ENCODE measurements around the gene ARSB.
"Not testable (repeated sequence)": the region's sequence is repeated elsewhere in the genome, so short reads cannot be mapped to it uniquely, and the experiment has no call there.

ARSB gene

GRCh38 chr5:78738104-78738503 lies 247.0 kb downstream of the ARSB start:
- no peak for TF ChIP-seq ZNF274 (IDR thresholded peaks at IDR 0.05; ENCODE audit: low read depth, low read length)
- no peak overlapping the region for H3K4me3 ChIP-seq (ENCODE audit: low read length)

DNA sequence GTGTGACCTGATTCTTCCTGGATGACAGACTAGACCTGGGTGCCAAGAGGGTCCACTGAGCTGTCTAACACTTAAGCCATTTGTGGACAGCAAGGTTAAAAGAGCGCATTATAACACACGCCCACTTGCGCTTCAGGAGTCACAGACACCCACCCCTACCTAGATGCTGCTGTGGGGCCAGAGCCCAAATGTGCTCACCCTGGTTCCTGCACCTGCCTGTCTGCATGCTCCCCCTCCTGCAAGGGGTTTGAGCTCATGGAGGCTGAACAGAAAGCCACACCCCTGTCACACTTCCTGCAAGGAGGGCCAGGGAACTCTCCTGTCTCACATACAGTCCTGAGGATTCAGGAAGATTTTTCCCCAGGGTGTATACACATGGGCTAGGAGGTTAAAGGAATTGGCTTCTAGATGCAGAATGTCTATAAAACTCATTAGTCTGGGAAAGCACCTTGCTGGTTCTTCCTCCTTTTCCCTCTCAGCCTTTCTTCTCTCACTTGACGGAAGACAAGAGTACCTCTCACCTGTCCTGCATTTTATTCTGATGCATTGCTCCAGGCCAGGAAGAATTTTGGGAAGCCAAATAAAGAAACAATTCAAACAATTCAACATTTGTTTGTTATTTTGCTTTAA lies 249.2 kb downstream of the ARSB start:
- no peak for TF ChIP-seq ZNF274 (IDR thresholded peaks at IDR 0.05; ENCODE audit: low read depth, low read length)

GRCh38 chr5:78734950-78735349 lies 250.2 kb downstream of the ARSB start:
- no peak overlapping the region for H3K4me3 ChIP-seq (ENCODE audit: low read length)
- TF ChIP-seq ZNF274 (IDR thresholded peaks at IDR 0.05; ENCODE audit: low read depth, low read length): no peak

More for the DNA sequence above, 249.2 kb downstream of the ARSB start:
- no peak overlapping the region for H3K4me3 ChIP-seq (ENCODE audit: low read length)

- H3K4me3 ChIP-seq (ENCODE audit: low read length): no peak overlapping the region
- no peak for TF ChIP-seq ZNF274 (IDR thresholded peaks at IDR 0.05; ENCODE audit: low read depth, low read length)
These were observed 250.8 kb downstream of the ARSB start for GRCh38 chr5:78734094-78734845.

GRCh38 chr5:78732721-78733120 lies 252.4 kb downstream of the ARSB start:
- not testable (repeated sequence) for H3K4me3 ChIP-seq (ENCODE audit: low read length)

DNA sequence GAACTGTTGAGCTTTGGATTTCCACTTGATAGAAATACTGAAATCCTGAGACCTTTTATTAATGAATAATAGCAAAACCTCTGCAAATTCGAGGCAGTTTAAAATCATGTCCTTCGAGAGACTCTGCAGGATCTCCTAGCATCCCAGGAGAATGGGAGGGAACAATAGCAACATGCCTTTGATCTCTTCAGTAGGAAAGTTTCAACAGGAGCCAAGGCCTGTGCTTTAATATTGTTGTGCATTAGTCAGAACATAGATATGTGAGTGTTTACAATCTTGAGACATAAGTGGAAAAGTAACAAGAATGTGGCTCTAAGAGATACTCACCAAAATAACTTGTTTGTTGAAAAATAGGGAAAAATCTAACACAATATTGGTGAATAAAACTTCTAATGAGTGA lies 253.2 kb downstream of the ARSB start:
- TF ChIP-seq ZNF274 (IDR thresholded peaks at IDR 0.05; ENCODE audit: low read depth, low read length): no peak
- no peak overlapping the region for H3K4me3 ChIP-seq (ENCODE audit: low read length)

DNA sequence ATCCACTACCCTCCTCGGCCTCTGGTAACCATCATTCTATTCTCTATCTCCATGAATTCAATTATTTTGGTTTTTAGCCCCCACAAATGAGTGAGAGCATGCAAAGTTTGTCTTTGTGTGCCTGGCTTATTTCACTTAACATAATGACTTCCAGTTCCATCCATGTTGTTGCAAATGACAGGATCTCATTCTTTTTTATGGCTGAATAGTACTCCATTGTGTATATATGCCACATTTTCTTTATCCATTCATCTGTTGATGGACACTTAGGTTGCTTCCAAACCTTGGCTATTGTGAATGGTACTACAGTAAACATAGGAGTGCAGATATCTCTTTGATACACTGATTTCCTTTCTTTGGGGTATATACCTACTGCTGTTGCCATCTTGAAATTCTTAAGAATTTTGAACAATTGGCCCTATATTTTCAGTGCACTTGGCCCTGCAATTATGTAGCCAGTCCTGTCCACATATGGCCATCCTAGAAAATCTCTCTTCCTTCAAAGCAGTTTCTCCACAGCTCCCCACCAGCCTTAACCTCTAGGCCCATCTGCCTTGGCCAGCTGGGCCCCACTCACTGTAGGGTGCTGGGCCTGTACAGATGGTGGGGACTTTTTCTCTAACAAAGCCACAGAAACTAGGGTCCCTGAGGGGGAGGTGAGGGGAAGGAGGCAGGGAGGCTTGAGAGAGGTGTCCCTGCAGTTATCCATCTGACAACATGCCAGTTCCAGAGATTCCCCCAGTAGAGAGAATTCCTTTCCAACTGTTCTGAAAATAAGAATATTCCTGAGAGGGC lies 254.6 kb downstream of the ARSB start:
- no peak for TF ChIP-seq ZNF274 (IDR thresholded peaks at IDR 0.05; ENCODE audit: low read depth, low read length)
- no peak overlapping the region for H3K4me3 ChIP-seq (ENCODE audit: low read length)

DNA sequence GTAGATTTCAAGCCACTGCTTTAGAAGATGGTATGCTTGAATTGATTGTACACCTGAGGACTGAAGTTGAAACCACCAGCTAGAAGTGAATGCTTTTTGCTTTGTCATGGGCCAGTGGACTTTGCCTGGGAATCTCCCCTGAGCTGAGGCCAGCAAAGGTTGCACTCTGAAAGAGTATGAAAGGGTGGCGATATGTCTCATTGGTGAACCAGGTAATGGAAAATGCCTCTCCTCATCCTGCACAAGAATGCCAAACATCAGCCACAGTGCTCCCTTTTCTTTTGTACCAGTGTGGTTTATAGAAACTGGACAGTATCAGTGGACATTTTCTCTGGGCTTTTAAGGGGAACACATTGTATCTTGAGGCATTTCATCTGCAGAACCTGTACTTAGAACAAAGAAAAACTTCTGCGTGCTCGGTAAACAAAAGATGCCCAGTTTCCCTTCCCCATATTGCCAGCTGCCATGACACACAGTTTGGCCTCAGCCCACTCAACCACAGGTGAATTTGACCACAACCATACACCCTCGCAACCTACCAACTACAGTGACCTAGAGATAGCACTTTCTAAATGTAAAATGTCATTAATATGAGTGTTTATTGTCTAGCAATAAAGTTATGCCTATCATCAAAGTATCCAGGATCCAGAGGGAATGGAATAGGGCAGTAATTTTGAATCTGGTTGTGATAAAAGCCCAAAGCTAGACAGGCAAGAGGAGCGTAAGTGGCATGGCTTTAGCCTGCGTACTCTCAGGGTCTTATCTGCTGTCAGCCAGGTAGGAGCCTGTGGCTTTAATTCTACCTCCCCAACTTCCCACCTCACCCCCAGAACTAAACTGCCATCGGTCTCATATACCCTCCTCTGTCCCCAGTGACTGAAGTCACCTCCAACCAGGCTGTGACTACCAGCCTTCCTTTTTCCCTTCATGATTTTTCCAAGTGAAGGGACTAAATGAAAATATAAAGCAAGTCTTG lies 257.0 kb downstream of the ARSB start:
- TF ChIP-seq ZNF274 (IDR thresholded peaks at IDR 0.05; ENCODE audit: low read depth, low read length): no peak

More for the DNA sequence above, 257.0 kb downstream of the ARSB start:
- H3K4me3 ChIP-seq (ENCODE audit: low read length): peak overlapping the region; percentile 46; the same call in 1 of the 2 replicates

All from GM08714 (cell line).